IMR-90 (cell line): ENCODE results near the gene SPIN1. TPM values are rescaled to one million over a fixed set of nuclear protein-coding genes. Genes with fewer than 3 reads are reported as not detected.
A peak's percentile ranks its signal among the peaks of the same experiment; 100 is the strongest.

Experiments used
- ATAC-seq: fragments of 200-7000 bp; cut with Tn5 transposase; 2 replicates; pipeline ENCODE4 v1.9.1; 2020; ENCODE audit warnings: low read depth, mild to moderate bottlenecking, moderate library complexity
- BruUV-seq: library from RNA; stranded (reverse); fragments of 400-500 nt; replicated peaks from 2 replicates; lab custom pipeline; 2021; lab: Mats Ljungman, UMichigan
- CTCF ChIA-PET: fragments of 300-600 bp; formaldehyde crosslinking; extraction: SDS; loops from one replicate; lab custom pipeline; 2021; ENCODE audit warnings: antibody characterized with exemption; lab: Yijun Ruan, JAX
- POLR2A ChIA-PET: fragments of 300-600 bp; sonication (Branson Sonifier 250); formaldehyde crosslinking; loops from one replicate; lab custom pipeline; 2022; ENCODE audit warnings: antibody characterized with exemption; ENCODE audit not compliant: unreplicated experiment; lab: Charles Lee
- DNase-seq: peaks from one replicate; pipeline ENCODE4 v3.0.0; 2013
- H2AFZ ChIP-seq: replicated peaks from 2 replicates; pipeline ENCODE3; 2013; ENCODE audit warnings: low read length, mild to moderate bottlenecking; ENCODE audit not compliant: poor library complexity
- H2AK5ac ChIP-seq: 2 replicates; pipeline ENCODE4 v1.6.1; 2013; ENCODE audit warnings: low read depth, low read length, inconsistent platforms
- H2AK9ac ChIP-seq: replicated peaks from 2 replicates; pipeline ENCODE3; 2013; ENCODE audit warnings: mild to moderate bottlenecking, low read depth, low read length, moderate library complexity; ENCODE audit not compliant: poor library complexity
- H2BK120ac ChIP-seq: 2 replicates; pipeline ENCODE4 v1.6.1; 2013; ENCODE audit warnings: low read depth, low read length, inconsistent platforms
- H2BK15ac ChIP-seq: 3 replicates; pipeline ENCODE4 v1.6.1; 2013; ENCODE audit warnings: low read depth, low read length, inconsistent platforms
- H2BK20ac ChIP-seq: 2 replicates; pipeline ENCODE4 v1.6.1; 2013; ENCODE audit warnings: low read depth, mild to moderate bottlenecking, inconsistent platforms, low read length, moderate library complexity
- H2BK5ac ChIP-seq: 2 replicates; pipeline ENCODE4 v1.6.1; 2013; ENCODE audit warnings: mild to moderate bottlenecking, low read depth, low read length, inconsistent platforms; ENCODE audit not compliant: poor library complexity, severe bottlenecking
- H3K14ac ChIP-seq: replicated peaks from 2 replicates; pipeline ENCODE4 v1.6.1; 2013; ENCODE audit warnings: low read depth, low read length, inconsistent platforms
- H3K18ac ChIP-seq: 2 replicates; pipeline ENCODE4 v1.6.1; 2013; ENCODE audit warnings: low read depth, low read length, control low read depth
- H3K23ac ChIP-seq: 2 replicates; pipeline ENCODE4 v1.6.1; 2013; ENCODE audit warnings: low read depth, low read length, inconsistent platforms
- H3K27ac ChIP-seq: 2 replicates; pipeline ENCODE4 v1.5.1; 2013; ENCODE audit warnings: mild to moderate bottlenecking, control low read depth, low read length; ENCODE audit not compliant: insufficient read depth
- H3K27me3 ChIP-seq: 2 replicates; pipeline ENCODE4 v1.6.1; 2013; ENCODE audit warnings: low read length; ENCODE audit not compliant: control insufficient read depth, insufficient read depth
- H3K36me3 ChIP-seq: 2 replicates; pipeline ENCODE4 v1.6.1; 2013; ENCODE audit warnings: low read length, mixed read lengths; ENCODE audit not compliant: control insufficient read depth, insufficient read depth
- H3K4ac ChIP-seq: 2 replicates; pipeline ENCODE4 v1.6.1; 2013; ENCODE audit warnings: low read depth, low read length, inconsistent platforms
- H3K4me1 ChIP-seq: 2 replicates; pipeline ENCODE4 v1.6.1; 2013; ENCODE audit warnings: low read length, mixed read lengths; ENCODE audit not compliant: control insufficient read depth, insufficient read depth
- H3K4me2 ChIP-seq: 2 replicates; pipeline ENCODE4 v1.6.1; 2013; ENCODE audit warnings: low read depth, mild to moderate bottlenecking, control low read depth, low read length, moderate library complexity
- H3K4me3 ChIP-seq: 2 replicates; pipeline ENCODE4 v1.5.1; 2013; ENCODE audit warnings: low read depth, mild to moderate bottlenecking, control low read depth, low read length, moderate library complexity; ENCODE audit not compliant: insufficient read depth
- H3K56ac ChIP-seq: 2 replicates; pipeline ENCODE4 v1.6.1; 2013; ENCODE audit warnings: low read length, inconsistent platforms; ENCODE audit not compliant: insufficient read depth; ENCODE audit errors: extremely low read depth
- H3K79me1 ChIP-seq, 2 experiments: 2 replicates each; pipeline ENCODE4 v1.6.1; 2013; ENCODE audit warnings: low read length in 2 of 2, inconsistent platforms in 1 of 2, low read depth in 1 of 2
- H3K9ac ChIP-seq: 2 replicates; pipeline ENCODE4 v1.6.1; 2013; ENCODE audit warnings: low read depth, low read length, control low read depth
- H3K9me1 ChIP-seq: 2 replicates; pipeline ENCODE4 v1.6.1; 2013; ENCODE audit warnings: low read length, inconsistent platforms; ENCODE audit not compliant: insufficient read depth
- H3K9me3 ChIP-seq: 2 replicates; pipeline ENCODE4 v1.6.1; 2013; ENCODE audit warnings: low read length; ENCODE audit not compliant: control insufficient read depth, insufficient read depth
- H4K20me1 ChIP-seq: 2 replicates; pipeline ENCODE4 v1.6.1; 2013; ENCODE audit warnings: low read length, inconsistent platforms; ENCODE audit not compliant: insufficient read depth
- H4K5ac ChIP-seq: 2 replicates; pipeline ENCODE4 v1.6.1; 2013; ENCODE audit warnings: mild to moderate bottlenecking, low read depth, low read length, control low read depth
- H4K8ac ChIP-seq, 2 experiments: 2 replicates each; pipeline ENCODE4 v1.6.1; 2013; ENCODE audit warnings: low read depth in 2 of 2, low read length in 2 of 2, control low read depth in 1 of 2, inconsistent platforms in 1 of 2
- H4K91ac ChIP-seq: 2 replicates; pipeline ENCODE4 v1.6.1; 2013; ENCODE audit warnings: low read depth, low read length, inconsistent platforms; ENCODE audit not compliant: insufficient read depth
- BHLHE40 ChIP-seq: fragments of 150-350 bp; IDR thresholded peaks from 2 replicates; pipeline ENCODE4 v1.6.1; 2016; ENCODE audit warnings: mild to moderate bottlenecking, low read depth, low read length
- CHD1 ChIP-seq: IDR thresholded peaks from 2 replicates; pipeline ENCODE4 v1.6.1; 2012; ENCODE audit warnings: low read depth, low read length, improper control_type of control experiment
- MAFK ChIP-seq: IDR thresholded peaks from 2 replicates; pipeline ENCODE4 v1.6.1; 2012; ENCODE audit warnings: low read depth, low read length, improper control_type of control experiment
- MAZ ChIP-seq: IDR thresholded peaks from 2 replicates; pipeline ENCODE4 v1.6.1; 2012; ENCODE audit warnings: low read depth, mild to moderate bottlenecking, low read length, improper control_type of control experiment, moderate library complexity, borderline replicate concordance
- MXI1 ChIP-seq: IDR thresholded peaks from 2 replicates; pipeline ENCODE4 v1.6.1; 2012; ENCODE audit warnings: low read depth, mild to moderate bottlenecking, low read length, moderate library complexity, borderline replicate concordance
- POLR2A ChIP-seq: IDR thresholded peaks from 2 replicates; pipeline ENCODE4 v1.6.1; 2012; ENCODE audit warnings: mild to moderate bottlenecking, low read depth, low read length
- RAD21 ChIP-seq: IDR thresholded peaks from 2 replicates; pipeline ENCODE4 v1.6.1; 2012; ENCODE audit warnings: low read length, improper control_type of control experiment
- RCOR1 ChIP-seq: IDR thresholded peaks from 2 replicates; pipeline ENCODE4 v1.6.1; 2012; ENCODE audit warnings: mild to moderate bottlenecking, low read length, improper control_type of control experiment; ENCODE audit not compliant: insufficient replicate concordance
- RFX5 ChIP-seq: IDR thresholded peaks from 2 replicates; pipeline ENCODE4 v1.8.0; 2012; ENCODE audit warnings: low read depth, mild to moderate bottlenecking, low read length, moderate library complexity
- SMC3 ChIP-seq: fragments of 150-350 bp; IDR thresholded peaks from 2 replicates; pipeline ENCODE4 v1.6.1; 2016; ENCODE audit warnings: low read depth, mild to moderate bottlenecking, antibody characterized with exemption, low read length, moderate library complexity
- USF2 ChIP-seq: fragments of 150-350 bp; IDR thresholded peaks from 2 replicates; pipeline ENCODE4 v1.6.1; 2017; ENCODE audit warnings: mild to moderate bottlenecking, antibody characterized with exemption, low read length, low read depth
- WGBS, 2 experiments: methylation state at CpG; one replicate each; pipeline versions ENCODE4 v1.1.5 to v1.1.7; 2013; ENCODE audit warnings: missing lambda C conversion rate in 2 of 2; ENCODE audit not compliant: insufficient read length in 1 of 2; ENCODE audit errors: extremely low coverage in 2 of 2; 5-methylcytosine and 5-hydroxymethylcytosine counted together
- dilution Hi-C: fragments of 300-500 bp; cut with HindIII; formaldehyde crosslinking; loops from one replicate; pipeline ENCODE4 v1.14.3; 2018; ENCODE audit warnings: low sequenced_read_pairs; ENCODE audit not compliant: unreplicated experiment
- in situ Hi-C: fragments of 300-500 bp; cut with MboI; formaldehyde crosslinking; loops from 3 replicates; pipeline ENCODE4 v1.14.3; 2019; ENCODE audit warnings: low sequenced_read_pairs, inconsistent platforms, mixed read lengths
- intact Hi-C: fragments of 100-400 bp; cut with micrococcal nuclease; formaldehyde crosslinking; loops from 2 replicates; pipeline ENCODE4 v1.10.0; 2022
- polyA plus RNA-seq, 3 experiments: library from polyadenylated mRNA; depleted of rRNA; stranded (reverse); fragments of >200 nt; gene quantifications; 2 replicates each; pipeline ENCODE4 v1.2.3, GENCODE V29; 2012; ENCODE audit warnings: low replicate concordance in 1 of 3
- total RNA-seq: library from RNA; depleted of rRNA; stranded (reverse); fragments of >200 nt; gene quantifications from 2 replicates; pipeline ENCODE4 v1.2.3, GENCODE V29; 2012
- TF ChIP-seq, protein P1 (sequence below): conservative IDR thresholded peaks from 2 replicates; pipeline ENCODE4 v1.5.1; 2012; ENCODE audit warnings: mild to moderate bottlenecking, low read depth, low read length, improper control_type of control experiment
- TF ChIP-seq, protein P2 (sequence below): fragments of 150-350 bp; IDR thresholded peaks from 2 replicates; pipeline ENCODE4 v1.6.1; 2016; ENCODE audit warnings: low read depth, mild to moderate bottlenecking, low read length, moderate library complexity, borderline replicate concordance

Gene SPIN1
- total and polyA plus RNA-seq, 2 of the 4 experiments (the other 2 are of a cell fraction): 63.3 to 141 TPM

- H3K23ac ChIP-seq: peak overlapping the region; percentile 62; the same call in 1 of the 2 replicates
- ATAC-seq (peak; percentile 47), DNase-seq (peak; percentile 69)
- H2BK120ac ChIP-seq: peak overlapping the region; percentile 53; the same call in 1 of the 2 replicates
- intact Hi-C loops (loop anchor here (5.0 kb wide), 1 partner anchor 35 kb away; no protein-coding TSS in a partner anchor), dilution Hi-C loops (no loop called here), in situ Hi-C loops (loop anchor here (10.0 kb wide), 1 partner anchor 178 kb away; no protein-coding TSS in a partner anchor)
- H3K27ac ChIP-seq: peak overlapping the region; percentile 45; the same call in 1 of the 2 replicates
- peak overlapping the region in 1 of 2 experiments; percentile 35; a peak in 2 of 4 replicates for H4K8ac ChIP-seq
- TF ChIP-seq MXI1 (no peak), POLR2A (no peak), BHLHE40 (no peak), SMC3 (no peak), RAD21 (no peak; the same call in 1 of the 2 replicates), MAFK (no peak), CHD1 (no peak), MAZ (no peak), RCOR1 (no peak), RFX5 (no peak), USF2 (no peak)
- TF ChIP-seq, protein P1, sequence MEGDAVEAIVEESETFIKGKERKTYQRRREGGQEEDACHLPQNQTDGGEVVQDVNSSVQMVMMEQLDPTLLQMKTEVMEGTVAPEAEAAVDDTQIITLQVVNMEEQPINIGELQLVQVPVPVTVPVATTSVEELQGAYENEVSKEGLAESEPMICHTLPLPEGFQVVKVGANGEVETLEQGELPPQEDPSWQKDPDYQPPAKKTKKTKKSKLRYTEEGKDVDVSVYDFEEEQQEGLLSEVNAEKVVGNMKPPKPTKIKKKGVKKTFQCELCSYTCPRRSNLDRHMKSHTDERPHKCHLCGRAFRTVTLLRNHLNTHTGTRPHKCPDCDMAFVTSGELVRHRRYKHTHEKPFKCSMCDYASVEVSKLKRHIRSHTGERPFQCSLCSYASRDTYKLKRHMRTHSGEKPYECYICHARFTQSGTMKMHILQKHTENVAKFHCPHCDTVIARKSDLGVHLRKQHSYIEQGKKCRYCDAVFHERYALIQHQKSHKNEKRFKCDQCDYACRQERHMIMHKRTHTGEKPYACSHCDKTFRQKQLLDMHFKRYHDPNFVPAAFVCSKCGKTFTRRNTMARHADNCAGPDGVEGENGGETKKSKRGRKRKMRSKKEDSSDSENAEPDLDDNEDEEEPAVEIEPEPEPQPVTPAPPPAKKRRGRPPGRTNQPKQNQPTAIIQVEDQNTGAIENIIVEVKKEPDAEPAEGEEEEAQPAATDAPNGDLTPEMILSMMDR: no peak
- TF ChIP-seq, protein P2, sequence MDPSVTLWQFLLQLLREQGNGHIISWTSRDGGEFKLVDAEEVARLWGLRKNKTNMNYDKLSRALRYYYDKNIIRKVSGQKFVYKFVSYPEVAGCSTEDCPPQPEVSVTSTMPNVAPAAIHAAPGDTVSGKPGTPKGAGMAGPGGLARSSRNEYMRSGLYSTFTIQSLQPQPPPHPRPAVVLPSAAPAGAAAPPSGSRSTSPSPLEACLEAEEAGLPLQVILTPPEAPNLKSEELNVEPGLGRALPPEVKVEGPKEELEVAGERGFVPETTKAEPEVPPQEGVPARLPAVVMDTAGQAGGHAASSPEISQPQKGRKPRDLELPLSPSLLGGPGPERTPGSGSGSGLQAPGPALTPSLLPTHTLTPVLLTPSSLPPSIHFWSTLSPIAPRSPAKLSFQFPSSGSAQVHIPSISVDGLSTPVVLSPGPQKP: no peak
- H3K4me2 ChIP-seq: peak overlapping the region; percentile 32; the same call in 1 of the 2 replicates
- no peaks in the 10 kb centered on the region for H3K9me3 ChIP-seq
- no peaks in the 10 kb centered on the region for H3K27me3 ChIP-seq
- CTCF ChIA-PET: interaction anchor here (0.6 kb wide), 1 partner anchor 44 kb away, joined by 3 read pairs; no protein-coding TSS in a partner anchor
- peak overlapping the region; percentile 59; the same call in 1 of the 2 replicates for H2AK5ac ChIP-seq
- peaks cover 17% of the 10 kb centered on the region for H3K9me1 ChIP-seq
- no TSS peak for BruUV-seq
- peaks cover 45% of the 10 kb centered on the region for H4K20me1 ChIP-seq
- H2BK15ac ChIP-seq: peak overlapping the region; percentile 70; the same call in 2 of the 3 replicates
- H3K4me1 ChIP-seq: peaks cover 30% of the 10 kb centered on the region
- no CpG with 5 or more reads among the region's 3 CpGs for WGBS, 2 experiments
- no peak overlapping the region for H2AK9ac ChIP-seq
- H3K18ac ChIP-seq: peak overlapping the region; percentile 20; the same call in 1 of the 2 replicates
- POLR2A ChIA-PET: no interaction called here
- H3K4me3 ChIP-seq: no peak overlapping the region
- peak overlapping the region; percentile 72; the same call in 1 of the 2 replicates for H3K4ac ChIP-seq
- peaks cover 9 to 45% of the 10 kb centered on the region in 2 experiments for H3K79me1 ChIP-seq
- H2BK20ac ChIP-seq: peak overlapping the region; percentile 34; the same call in 1 of the 2 replicates
- H3K56ac ChIP-seq: no peak overlapping the region
- H3K14ac ChIP-seq: peak overlapping the region; percentile 33
- 0 out of 2 replicates have a peak overlapping the region, but pooled peaks have one; percentile 24 for H4K5ac ChIP-seq
- no peak overlapping the region; the same call in 1 of the 2 replicates for H4K91ac ChIP-seq
- peak overlapping the region; percentile 89 for H2BK5ac ChIP-seq
- H2AFZ ChIP-seq: no peak overlapping the region
- no peak overlapping the region for H3K9ac ChIP-seq
- no peaks in the 10 kb centered on the region for H3K36me3 ChIP-seq
Observed at GRCh38 chr9:88396836-88397577, 8.8 kb downstream of the SPIN1 start.
